ENCODE measurements around the gene PLXNA3. TPM values are rescaled to one million over a fixed set of nuclear protein-coding genes. Genes with fewer than 3 reads are reported as not detected.

PLXNA3 gene
- polyA plus RNA-seq, 3 donors, result 0.02 to 10.9 TPM; not detected in 1

GRCh38 chrX:154472685-154473632, 14.9 kb downstream of the PLXNA3 start:
- intact Hi-C loops (cut with micrococcal nuclease), result no loop called here
- H2AFZ ChIP-seq (ENCODE audit: insufficient read depth, low read depth, low read length, poor library complexity, severe bottlenecking), result no peak overlapping the region
- H3K79me2 ChIP-seq (ENCODE audit: insufficient read depth, low read length), result no peaks in the 10 kb centered on the region
- H3K4me1 ChIP-seq (ENCODE audit: control insufficient read depth in 1 of 2, insufficient read depth in 2 of 2, low read length in 2 of 2), result peaks cover 2 to 3% of the 10 kb centered on the region in 2 donors
- no peak overlapping the region for H3K27ac ChIP-seq (ENCODE audit: low read depth in 1 of 2, low read length in 2 of 2)
- H3K36me3 ChIP-seq (replicated peaks in 1 of 2; ENCODE audit: control insufficient read depth in 1 of 2, insufficient read depth in 2 of 2, low read length in 2 of 2), result no peaks in the 10 kb centered on the region
- no peak overlapping the region for H3K4me3 ChIP-seq (replicated peaks in 1 of 3; ENCODE audit: low read depth in 2 of 3, low read length in 3 of 3)
- no peaks in the 10 kb centered on the region for H3K4me1 Mint-ChIP-seq
- peaks cover 0 to 10% (median 2%) of the 10 kb centered on the region in 7 donors for H3K9me3 Mint-ChIP-seq
- TF ChIP-seq CTCF (IDR thresholded peaks at IDR 0.05), result no peak
- no peak overlapping the region for H3K4me3 Mint-ChIP-seq
- H3K27me3 ChIP-seq (ENCODE audit: control insufficient read depth in 2 of 2, insufficient read depth in 2 of 2, low read length in 2 of 2), result no peaks in the 10 kb centered on the region
- no peak overlapping the region for H3K9ac ChIP-seq (ENCODE audit: insufficient read depth, low read length, poor library complexity, severe bottlenecking)
- H3K27me3 Mint-ChIP-seq (ENCODE audit: low read depth in 3 of 3), result peaks cover 0 to 10% (median 2%) of the 10 kb centered on the region in 3 donors
- no peak overlapping the region for H3K4me2 ChIP-seq (replicated peaks; ENCODE audit: extremely low read depth, low read length, poor library complexity, severe bottlenecking)
- 84% methylated on average over 11 of the region's 28 CpGs for WGBS (ENCODE audit: insufficient coverage)
- no peak for DNase-seq
- no peaks in the 10 kb centered on the region for H4K20me1 ChIP-seq (ENCODE audit: insufficient read depth, low read length)
- peaks cover 0 to 4% of the 10 kb centered on the region in 2 donors for H3K9me3 ChIP-seq (replicated peaks in 1 of 2; ENCODE audit: control insufficient read depth in 1 of 2, insufficient read depth in 1 of 2, low read length in 2 of 2)
- H3K27ac Mint-ChIP-seq, result no peak overlapping the region
- no peaks in the 10 kb centered on the region for H3K36me3 Mint-ChIP-seq

- Histone ChIP-seq H4K20me1 (ENCODE audit: insufficient read depth, low read length) (no peaks in the 10 kb centered on the region), H3K27ac (ENCODE audit: low read depth in 1 of 2, low read length in 2 of 2) (no peak overlapping the region), H3K4me2 (replicated peaks; ENCODE audit: extremely low read depth, low read length, poor library complexity, severe bottlenecking) (no peak overlapping the region), H3K4me1 (ENCODE audit: control insufficient read depth in 1 of 2, insufficient read depth in 2 of 2, low read length in 2 of 2) (peaks cover 6 to 8% of the 10 kb centered on the region in 2 donors), H3K27me3 (ENCODE audit: control insufficient read depth in 2 of 2, insufficient read depth in 2 of 2, low read length in 2 of 2) (no peaks in the 10 kb centered on the region), H3K9me3 (replicated peaks in 1 of 2; ENCODE audit: control insufficient read depth in 1 of 2, insufficient read depth in 1 of 2, low read length in 2 of 2) (peaks cover 0 to 4% of the 10 kb centered on the region in 2 donors), H3K79me2 (ENCODE audit: insufficient read depth, low read length) (no peaks in the 10 kb centered on the region), H3K9ac (ENCODE audit: insufficient read depth, low read length, poor library complexity, severe bottlenecking) (no peak overlapping the region), H2AFZ (ENCODE audit: insufficient read depth, low read depth, low read length, poor library complexity, severe bottlenecking) (no peak overlapping the region), H3K36me3 (replicated peaks in 1 of 2; ENCODE audit: control insufficient read depth in 1 of 2, insufficient read depth in 2 of 2, low read length in 2 of 2) (no peaks in the 10 kb centered on the region), H3K4me3 (replicated peaks in 1 of 3; ENCODE audit: low read depth in 2 of 3, low read length in 3 of 3) (no peak overlapping the region)
- Mint-ChIP-seq H3K4me1 (peaks cover 4% of the 10 kb centered on the region), H3K4me3 (no peak overlapping the region), H3K9me3 (peaks cover 0 to 14% (median 2%) of the 10 kb centered on the region in 7 donors), H3K36me3 (no peaks in the 10 kb centered on the region), H3K27me3 (ENCODE audit: low read depth in 3 of 3) (peaks cover 0 to 10% (median 2%) of the 10 kb centered on the region in 3 donors), H3K27ac (no peak overlapping the region)
- 77% methylated on average over 3 of the region's 7 CpGs for WGBS (ENCODE audit: insufficient coverage)
- DNase-seq, result no peak
- TF ChIP-seq CTCF (IDR thresholded peaks at IDR 0.05), result no peak
- intact Hi-C loops (cut with micrococcal nuclease), result no loop called here
Observed at GRCh38 chrX:154473683-154474082, 15.6 kb downstream of the PLXNA3 start.

Data from CD14-positive monocyte (primary cell).